ENCODE measurements around the gene WRAP73. TPM values are rescaled to one million over a fixed set of nuclear protein-coding genes. Genes with fewer than 3 reads are reported as not detected.

Gene WRAP73
- total RNA-seq, 3 donors from 2014 or later (not counting 1 experiment from before 2014, with no cell fraction given) = 27.8 to 35.4 (median 30.1) TPM

GRCh38 chr1:3691421-3692204 lies 41.7 kb upstream of the WRAP73 start:
- TF ChIP-seq CTCF (IDR thresholded peaks at IDR 0.05) = no peak
- Mint-ChIP-seq H3K9me3 (no peaks in the 10 kb centered on the region), H3K27me3 (ENCODE audit: low read depth in 2 of 2) (no peaks in the 10 kb centered on the region), H3K4me1 (peaks cover 0 to 9% of the 10 kb centered on the region in 2 donors), H3K27ac (no peak overlapping the region), H3K36me3 (no peaks in the 10 kb centered on the region), H3K4me3 (no peak overlapping the region)
- ATAC-seq (no peak), DNase-seq (no peak)
- Histone ChIP-seq H3K9me3 (ENCODE audit: control insufficient read depth, insufficient read depth, low read length) (no peaks in the 10 kb centered on the region), H3K27me3 (ENCODE audit: control insufficient read depth, insufficient read depth, low read length) (no peaks in the 10 kb centered on the region), H3K4me3 (ENCODE audit: low read length) (no peak overlapping the region), H3K27ac (ENCODE audit: low read length) (no peak overlapping the region), H3K4me1 (ENCODE audit: control insufficient read depth, insufficient read depth, low read length) (no peaks in the 10 kb centered on the region), H3K36me3 (ENCODE audit: control insufficient read depth, insufficient read depth, low read length) (no peaks in the 10 kb centered on the region)
- 90% methylated on average over 24 of the region's 24 CpGs for WGBS (ENCODE audit: insufficient coverage)
- intact Hi-C loops (cut with micrococcal nuclease) = no loop called here

DNA sequence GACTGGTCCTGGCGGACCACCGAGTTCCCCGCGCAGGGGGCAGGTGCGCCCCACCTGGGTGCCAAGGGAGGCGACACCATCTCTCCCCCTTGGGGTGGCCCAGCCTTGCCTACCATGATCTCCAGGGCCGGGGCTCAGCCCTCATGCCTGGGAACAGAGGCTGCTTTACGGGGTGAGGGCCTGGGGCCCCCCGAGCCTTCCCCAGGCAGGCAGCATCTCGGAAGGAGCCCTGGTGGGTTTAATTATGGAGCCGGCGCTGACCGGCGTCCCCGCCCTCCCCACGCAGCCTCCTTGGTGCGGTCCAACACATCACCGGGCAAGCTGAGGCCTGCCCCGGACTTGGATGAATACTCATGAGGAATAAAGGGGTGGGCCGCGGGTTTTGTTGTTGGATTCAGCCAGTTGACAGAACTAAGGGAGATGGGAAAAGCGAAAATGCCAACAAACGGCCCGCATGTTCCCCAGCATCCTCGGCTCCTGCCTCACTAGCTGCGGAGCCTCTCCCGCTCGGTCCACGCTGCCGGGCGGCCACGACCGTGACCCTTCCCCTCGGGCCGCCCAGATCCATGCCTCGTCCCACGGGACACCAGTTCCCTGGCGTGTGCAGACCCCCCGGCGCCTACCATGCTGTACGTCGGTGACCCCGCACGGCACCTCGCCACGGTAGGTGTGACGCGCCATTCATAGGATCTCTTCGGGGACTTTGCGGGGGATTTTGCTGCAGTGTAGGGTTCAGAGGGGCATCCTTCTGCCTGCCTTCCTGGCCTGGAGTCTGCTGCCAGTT lies 40.6 kb upstream of the WRAP73 start:
- DNase-seq = no peak
- 96% methylated on average over 50 of the region's 50 CpGs for WGBS (ENCODE audit: insufficient coverage)
- H3K27me3 Mint-ChIP-seq (ENCODE audit: low read depth in 2 of 2) = no peaks in the 10 kb centered on the region

GRCh38 chr1:3689138-3689750 lies 39.3 kb upstream of the WRAP73 start:
- 59% methylated on average over 18 of the region's 19 CpGs for WGBS (ENCODE audit: insufficient coverage)
- no peak overlapping the region for H3K27ac ChIP-seq (ENCODE audit: low read length)
- Mint-ChIP-seq H3K4me1 (no peaks in the 10 kb centered on the region), H3K36me3 (no peaks in the 10 kb centered on the region), H3K9me3 (no peaks in the 10 kb centered on the region), H3K27ac (no peak overlapping the region), H3K27me3 (ENCODE audit: low read depth in 2 of 2) (no peaks in the 10 kb centered on the region), H3K4me3 (no peak overlapping the region)
- DNase-seq (no peak), ATAC-seq (no peak)
- no peak for TF ChIP-seq CTCF (IDR thresholded peaks at IDR 0.05)
- no peaks in the 10 kb centered on the region for H3K4me1 ChIP-seq (ENCODE audit: control insufficient read depth, insufficient read depth, low read length)
- no peaks in the 10 kb centered on the region for H3K9me3 ChIP-seq (ENCODE audit: control insufficient read depth, insufficient read depth, low read length)
- intact Hi-C loops (cut with micrococcal nuclease) = no loop called here
- H3K4me3 ChIP-seq (ENCODE audit: low read length) = no peak overlapping the region
- H3K27me3 ChIP-seq (ENCODE audit: control insufficient read depth, insufficient read depth, low read length) = no peaks in the 10 kb centered on the region
- no peaks in the 10 kb centered on the region for H3K36me3 ChIP-seq (ENCODE audit: control insufficient read depth, insufficient read depth, low read length)

More for the DNA sequence above, 40.6 kb upstream of the WRAP73 start:
- no peak for TF ChIP-seq CTCF (IDR thresholded peaks at IDR 0.05)
- Mint-ChIP-seq H3K27ac (no peak overlapping the region), H3K4me3 (no peak overlapping the region), H3K4me1 (peaks cover 0 to under 1% of the 10 kb centered on the region in 2 donors), H3K36me3 (no peaks in the 10 kb centered on the region), H3K9me3 (no peaks in the 10 kb centered on the region)
- Histone ChIP-seq H3K27ac (ENCODE audit: low read length) (no peak overlapping the region), H3K36me3 (ENCODE audit: control insufficient read depth, insufficient read depth, low read length) (no peaks in the 10 kb centered on the region), H3K4me3 (ENCODE audit: low read length) (no peak overlapping the region), H3K9me3 (ENCODE audit: control insufficient read depth, insufficient read depth, low read length) (no peaks in the 10 kb centered on the region), H3K4me1 (ENCODE audit: control insufficient read depth, insufficient read depth, low read length) (no peaks in the 10 kb centered on the region), H3K27me3 (ENCODE audit: control insufficient read depth, insufficient read depth, low read length) (no peaks in the 10 kb centered on the region)
- ATAC-seq = no peak
- intact Hi-C loops (cut with micrococcal nuclease) = no loop called here
